Tibial artery (tissue), 4 donors: ENCODE data around the gene ACSL1.

Experiments used
- DNase-seq, 2 donors: peaks; one replicate each; pipeline ENCODE4 v3.0.0-alpha.2; 2019
- H3K27ac ChIP-seq, 2 donors: fragments of 200-600 bp; sonication (generic) in 1 of 2; 1 replicate in 1 of 2; 2 replicates in 1 of 2; pipeline ENCODE4 v1.5.1; 2018 to 2019; ENCODE audit warnings: mild to moderate bottlenecking in 1 of 2
- H3K27me3 ChIP-seq, 2 donors: fragments of 200-600 bp; sonication (generic) in 1 of 2; one replicate each; pipeline versions ENCODE4 v1.5.1 to v1.6.0; 2016 to 2019
- H3K36me3 ChIP-seq, 3 donors: fragments of 200-600 bp; sonication (generic) in 2 of 3; one replicate each; pipeline ENCODE4 v1.5.1; 2016 to 2019; ENCODE audit warnings: mild to moderate bottlenecking in 2 of 3
- H3K4me1 ChIP-seq, 4 donors: fragments of 200-600 bp; sonication (generic) in 2 of 4; 1 replicate in 3 of 4; 2 replicates in 1 of 4; pipeline ENCODE4 v1.5.1; 2016 to 2019
- H3K4me3 ChIP-seq, 2 donors: fragments of 200-600 bp; sonication (generic) in 1 of 2; 1 replicate in 1 of 2; 2 replicates in 1 of 2; pipeline ENCODE4 v1.5.1; 2018 to 2019; ENCODE audit warnings: mild to moderate bottlenecking in 2 of 2
- H3K9me3 ChIP-seq, 3 donors: fragments of 200-600 bp; sonication (generic) in 1 of 3; one replicate each; pipeline ENCODE4 v1.5.1; 2016 to 2019
- intact Hi-C: fragments of 100-400 bp; cut with DNase I; formaldehyde crosslinking; loops from one replicate; pipeline ENCODE4 v1.15.0; 2023; ENCODE audit warnings: low total_unique reads
- TF ChIP-seq, protein P1 (sequence below), 2 experiments: fragments of 200-600 bp in 1 of 2; fragments of 450-650 bp in 1 of 2; IDR thresholded peaks; one replicate each; pipeline ENCODE4 v1.5.1; 2017 to 2019; ENCODE audit warnings: antibody characterized with exemption in 2 of 2, mild to moderate bottlenecking in 1 of 2, moderate library complexity in 1 of 2

Gene ACSL1

DNA sequence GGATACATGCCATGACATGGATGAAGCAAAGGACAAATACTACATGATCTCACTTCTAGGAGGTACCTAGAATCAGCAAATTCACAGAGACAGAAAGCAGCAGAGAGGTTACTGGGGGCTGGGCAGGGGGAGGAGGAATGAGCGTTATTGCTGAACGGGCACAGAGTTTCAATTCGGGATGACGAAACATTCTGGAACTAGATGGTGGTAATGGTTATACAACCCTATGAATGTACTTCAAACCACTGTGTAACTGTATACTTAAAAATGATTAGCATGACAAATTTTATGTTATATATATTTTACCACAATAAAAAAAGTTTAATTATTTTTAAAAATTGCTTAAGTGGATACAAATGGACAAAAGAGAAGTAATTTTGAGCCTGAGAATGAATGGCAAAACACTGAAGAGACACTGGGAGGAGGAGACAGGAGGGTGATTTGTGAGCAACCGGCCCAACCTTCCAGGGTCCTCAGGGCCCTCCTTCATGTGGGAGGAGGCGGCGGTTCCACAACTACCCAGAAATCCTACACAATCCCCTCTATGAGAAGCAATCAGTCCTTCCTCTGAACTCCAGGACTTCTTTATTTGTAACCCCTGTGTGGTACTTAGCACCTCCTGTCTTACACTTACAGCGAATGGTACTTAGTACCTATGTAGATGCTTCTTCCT lies 14.1 kb downstream of the ACSL1 start:
- H3K36me3 ChIP-seq = no peaks in the 10 kb centered on the region
- no peaks in the 10 kb centered on the region for H3K27me3 ChIP-seq
- H3K4me3 ChIP-seq = no peak overlapping the region
- intact Hi-C loops = no loop called here
- TF ChIP-seq, protein P1, sequence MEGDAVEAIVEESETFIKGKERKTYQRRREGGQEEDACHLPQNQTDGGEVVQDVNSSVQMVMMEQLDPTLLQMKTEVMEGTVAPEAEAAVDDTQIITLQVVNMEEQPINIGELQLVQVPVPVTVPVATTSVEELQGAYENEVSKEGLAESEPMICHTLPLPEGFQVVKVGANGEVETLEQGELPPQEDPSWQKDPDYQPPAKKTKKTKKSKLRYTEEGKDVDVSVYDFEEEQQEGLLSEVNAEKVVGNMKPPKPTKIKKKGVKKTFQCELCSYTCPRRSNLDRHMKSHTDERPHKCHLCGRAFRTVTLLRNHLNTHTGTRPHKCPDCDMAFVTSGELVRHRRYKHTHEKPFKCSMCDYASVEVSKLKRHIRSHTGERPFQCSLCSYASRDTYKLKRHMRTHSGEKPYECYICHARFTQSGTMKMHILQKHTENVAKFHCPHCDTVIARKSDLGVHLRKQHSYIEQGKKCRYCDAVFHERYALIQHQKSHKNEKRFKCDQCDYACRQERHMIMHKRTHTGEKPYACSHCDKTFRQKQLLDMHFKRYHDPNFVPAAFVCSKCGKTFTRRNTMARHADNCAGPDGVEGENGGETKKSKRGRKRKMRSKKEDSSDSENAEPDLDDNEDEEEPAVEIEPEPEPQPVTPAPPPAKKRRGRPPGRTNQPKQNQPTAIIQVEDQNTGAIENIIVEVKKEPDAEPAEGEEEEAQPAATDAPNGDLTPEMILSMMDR (IDR thresholded peaks at IDR 0.05) = no peak
- no peak overlapping the region for H3K27ac ChIP-seq
- DNase-seq = peak; percentile 45 to 65
- H3K4me1 ChIP-seq = peaks cover 0 to 48% (median 23%) of the 10 kb centered on the region in 4 donors
- no peaks in the 10 kb centered on the region for H3K9me3 ChIP-seq

DNA sequence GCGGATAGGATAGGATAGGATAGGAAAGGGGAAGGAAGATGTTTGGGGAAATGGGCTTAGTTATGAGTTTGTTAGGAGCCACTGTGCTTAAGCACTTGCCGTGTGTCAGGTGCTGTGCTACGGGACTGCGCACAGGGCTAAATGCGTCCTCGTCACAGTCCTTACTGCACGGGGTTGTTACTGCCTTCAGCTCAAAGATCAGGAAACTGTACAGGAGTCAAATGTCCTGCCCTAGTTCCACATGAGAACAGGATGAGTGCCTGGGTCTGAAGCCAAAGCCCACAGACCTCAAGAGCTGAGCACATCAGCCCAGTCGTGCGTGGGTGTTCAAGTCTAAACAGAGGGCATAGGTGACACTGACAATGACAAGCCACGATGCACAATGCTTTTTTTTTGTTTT lies 15.0 kb downstream of the ACSL1 start:
- Histone ChIP-seq H3K9me3 (no peaks in the 10 kb centered on the region), H3K27ac (no peak overlapping the region), H3K36me3 (no peaks in the 10 kb centered on the region), H3K4me3 (no peak overlapping the region), H3K4me1 (peaks cover 0 to 53% (median 26%) of the 10 kb centered on the region in 4 donors), H3K27me3 (no peaks in the 10 kb centered on the region)
- TF ChIP-seq, protein P1 (IDR thresholded peaks at IDR 0.05) = no peak
- intact Hi-C loops = no loop called here
- DNase-seq = peak in 1 of 2 donors; percentile 61

DNA sequence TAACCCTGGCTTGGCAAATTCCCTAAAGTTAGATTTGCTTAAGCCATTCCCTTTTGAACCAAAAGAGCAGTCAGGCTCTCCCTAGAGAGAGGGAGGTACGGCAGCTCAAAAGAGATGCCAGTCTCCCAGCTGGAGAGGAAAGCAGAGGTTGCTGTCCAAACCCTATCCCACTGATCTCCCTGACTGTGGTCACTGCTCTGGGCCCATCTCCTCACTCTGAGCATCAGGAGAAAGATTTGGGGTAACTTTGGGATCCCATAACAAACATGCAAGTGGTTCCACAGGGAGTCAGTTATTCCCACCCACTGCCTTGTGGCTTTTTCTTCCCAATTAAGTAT lies 17.1 kb downstream of the ACSL1 start:
- TF ChIP-seq, protein P1 (IDR thresholded peaks at IDR 0.05) = no peak
- no peak overlapping the region for H3K4me3 ChIP-seq
- H3K4me1 ChIP-seq = peaks cover 0 to 42% (median 22%) of the 10 kb centered on the region in 4 donors
- H3K36me3 ChIP-seq = no peaks in the 10 kb centered on the region
- H3K27ac ChIP-seq = no peak overlapping the region
- intact Hi-C loops = no loop called here
- H3K27me3 ChIP-seq = no peaks in the 10 kb centered on the region
- no peaks in the 10 kb centered on the region for H3K9me3 ChIP-seq
- DNase-seq = no peak

DNA sequence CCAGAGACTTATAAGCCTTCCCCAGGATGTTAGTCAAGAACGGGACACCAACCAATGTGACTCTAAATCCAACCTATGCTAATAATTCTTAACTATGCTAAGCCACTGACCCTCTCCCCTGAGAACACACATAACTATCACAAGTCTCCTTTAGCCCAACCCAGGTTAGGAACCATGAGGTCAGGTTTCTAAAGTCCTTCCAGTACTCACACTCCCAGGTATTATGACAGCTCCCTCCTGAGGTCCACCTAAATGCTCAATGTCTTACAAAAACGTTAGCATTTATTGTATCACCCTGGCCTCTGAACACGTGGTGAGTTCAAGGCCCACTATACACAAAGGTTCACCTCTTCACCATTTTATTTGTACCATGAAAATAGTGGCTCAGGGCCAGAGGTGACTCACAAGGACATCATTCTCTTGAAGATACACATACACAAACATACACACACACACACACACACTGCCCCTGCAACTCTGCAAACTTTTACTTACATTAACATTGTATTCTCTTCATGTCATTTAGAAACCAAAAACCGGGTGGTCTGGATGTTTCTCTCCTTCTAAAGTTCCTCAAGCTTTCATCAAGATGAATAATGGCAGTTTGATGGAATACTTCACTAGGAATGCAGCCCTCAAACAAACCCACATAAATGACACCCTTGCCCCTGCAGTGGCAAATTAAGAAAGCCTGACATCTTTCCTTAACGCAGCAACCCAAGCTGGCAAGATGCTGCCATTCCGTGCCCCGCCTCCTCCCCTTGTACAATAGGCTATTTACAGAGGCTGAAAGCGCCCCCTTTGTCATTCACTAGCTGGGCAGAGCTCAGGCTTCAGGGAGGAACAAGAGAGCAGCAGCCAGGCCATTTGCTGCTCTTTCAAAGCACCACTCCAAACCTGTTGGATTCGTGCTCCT lies 17.7 kb downstream of the ACSL1 start:
- H3K27me3 ChIP-seq = no peaks in the 10 kb centered on the region
- H3K4me1 ChIP-seq = peaks cover 0 to 38% (median 21%) of the 10 kb centered on the region in 4 donors
- DNase-seq = peak in 1 of 2 donors; percentile 57
- H3K9me3 ChIP-seq = no peaks in the 10 kb centered on the region
- no peak overlapping the region for H3K4me3 ChIP-seq
- TF ChIP-seq, protein P1 (IDR thresholded peaks at IDR 0.05) = no peak
- no peak overlapping the region for H3K27ac ChIP-seq
- H3K36me3 ChIP-seq = peaks cover 0 to 2% (median 0%) of the 10 kb centered on the region in 3 donors
- intact Hi-C loops = no loop called here

DNA sequence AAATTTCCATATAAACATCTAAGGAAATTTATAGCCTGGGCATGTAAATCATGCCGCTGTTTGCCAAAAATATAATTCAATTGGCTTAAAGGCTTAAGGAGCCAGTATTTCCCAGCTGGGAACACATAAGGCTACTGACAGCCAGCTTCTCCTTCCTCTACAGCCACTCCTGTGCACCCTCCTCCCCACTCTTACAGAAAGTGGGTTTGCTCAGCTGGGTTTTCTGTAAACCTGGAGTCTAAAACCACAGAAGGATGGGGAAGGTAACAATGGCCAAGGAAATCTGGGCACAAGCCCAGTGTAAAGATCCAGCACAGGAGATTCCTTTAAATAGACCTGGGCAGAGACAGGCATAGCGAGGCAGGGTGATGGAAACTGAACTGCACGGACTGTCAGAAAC lies 18.5 kb downstream of the ACSL1 start:
- H3K4me1 ChIP-seq = peaks cover 0 to 39% (median 19%) of the 10 kb centered on the region in 4 donors
- TF ChIP-seq, protein P1 (IDR thresholded peaks at IDR 0.05) = no peak
- no peaks in the 10 kb centered on the region for H3K27me3 ChIP-seq
- no peak overlapping the region for H3K4me3 ChIP-seq
- intact Hi-C loops = no loop called here
- no peak overlapping the region for H3K27ac ChIP-seq
- H3K9me3 ChIP-seq = no peaks in the 10 kb centered on the region
- DNase-seq = peak in 1 of 2 donors; percentile 10
- H3K36me3 ChIP-seq = peaks cover 0 to 9% (median 0%) of the 10 kb centered on the region in 3 donors
